D721Med (cell line): Measurements from ENCODE around the gene ECE1.

ENCODE experiments used
- DNase-seq: peaks from one replicate; pipeline ENCODE4 v3.0.0; 2011; ENCODE audit warnings: low spot score; ENCODE audit not compliant: insufficient read length
- FAIRE-seq: peaks from 2 replicates; lab custom pipeline; 2011; peaks lifted over from hg19 to GRCh38; lab: Jason Lieb, UNC
- TF ChIP-seq, protein P1 (sequence below): IDR thresholded peaks from 2 replicates; pipeline ENCODE4 v1.5.1; 2012; ENCODE audit warnings: mild to moderate bottlenecking, control low read depth; ENCODE audit not compliant: insufficient read depth; ENCODE audit errors: missing control alignments

ECE1 gene

DNA sequence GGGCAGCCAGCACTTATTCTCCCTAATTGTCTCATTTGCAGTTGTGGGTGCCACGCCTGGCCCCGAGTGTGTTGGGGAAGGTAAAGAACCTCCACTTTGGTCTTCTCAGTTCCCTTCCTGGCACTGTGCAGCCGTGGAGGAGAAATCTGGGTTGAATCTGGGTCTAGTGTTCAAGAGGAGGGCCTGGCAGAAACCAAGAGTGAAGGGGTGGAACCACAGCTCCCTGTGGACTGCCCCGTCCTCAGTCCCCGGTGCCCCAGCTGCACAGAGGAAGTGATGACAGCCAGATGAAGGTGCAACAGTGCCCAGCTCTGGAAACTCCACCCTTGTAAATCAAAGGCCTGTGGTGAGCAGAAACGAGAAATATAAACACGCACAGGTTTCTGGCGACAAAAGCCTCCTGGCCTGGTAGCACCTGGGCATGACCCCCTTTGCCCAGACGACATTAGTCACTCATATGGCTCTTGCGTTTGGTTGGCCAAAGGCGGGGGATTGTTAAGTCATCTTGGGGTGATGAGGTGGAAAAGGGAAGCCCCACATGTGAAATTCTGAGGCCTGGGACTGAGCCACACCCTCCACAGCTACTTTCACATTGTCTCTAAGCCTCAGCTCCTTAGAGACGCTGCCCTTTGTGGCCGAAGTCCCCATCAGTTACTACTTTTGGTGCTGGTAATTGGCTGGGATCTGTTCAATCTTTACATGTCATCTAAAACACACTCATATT is 4.2 kb upstream of the ECE1 start:
- no peak for DNase-seq
- no peak for FAIRE-seq

DNA sequence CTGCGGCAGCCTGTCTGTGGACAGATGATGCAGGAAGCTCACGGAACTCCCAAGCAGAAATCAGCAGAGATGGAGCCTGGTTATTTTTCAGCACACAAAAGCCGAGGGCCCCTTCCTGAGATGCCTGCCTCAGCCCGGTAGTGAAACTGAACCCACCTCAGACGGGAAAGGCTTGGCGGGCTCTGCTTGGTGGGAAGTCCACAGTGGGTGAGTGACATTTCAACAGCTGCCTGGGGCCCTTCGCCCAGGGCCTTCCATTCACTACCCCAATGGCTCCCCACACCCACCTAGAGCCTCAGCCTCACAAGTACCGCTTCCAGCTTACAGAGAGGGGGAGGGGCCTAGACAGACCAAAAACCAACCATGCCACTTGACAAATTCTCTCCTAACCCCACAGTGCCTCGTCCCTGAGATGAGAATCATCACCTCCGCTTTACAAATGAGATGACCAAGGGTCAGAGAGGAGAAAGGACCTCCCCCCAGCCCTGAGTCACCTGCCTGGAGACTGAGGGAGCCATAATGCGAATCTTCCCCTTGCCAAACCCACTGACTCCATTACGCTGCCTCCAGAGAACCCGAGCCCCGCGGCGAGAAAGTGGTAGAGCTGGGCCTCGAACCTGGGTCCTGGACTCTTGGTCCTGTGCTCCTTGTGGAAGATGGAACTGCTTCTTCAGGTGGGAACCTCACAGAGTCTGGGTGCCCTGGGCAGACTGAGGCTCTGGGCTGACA is 3.4 kb upstream of the ECE1 start:
- no peak for FAIRE-seq
- no peak for DNase-seq
- TF ChIP-seq, protein P1, sequence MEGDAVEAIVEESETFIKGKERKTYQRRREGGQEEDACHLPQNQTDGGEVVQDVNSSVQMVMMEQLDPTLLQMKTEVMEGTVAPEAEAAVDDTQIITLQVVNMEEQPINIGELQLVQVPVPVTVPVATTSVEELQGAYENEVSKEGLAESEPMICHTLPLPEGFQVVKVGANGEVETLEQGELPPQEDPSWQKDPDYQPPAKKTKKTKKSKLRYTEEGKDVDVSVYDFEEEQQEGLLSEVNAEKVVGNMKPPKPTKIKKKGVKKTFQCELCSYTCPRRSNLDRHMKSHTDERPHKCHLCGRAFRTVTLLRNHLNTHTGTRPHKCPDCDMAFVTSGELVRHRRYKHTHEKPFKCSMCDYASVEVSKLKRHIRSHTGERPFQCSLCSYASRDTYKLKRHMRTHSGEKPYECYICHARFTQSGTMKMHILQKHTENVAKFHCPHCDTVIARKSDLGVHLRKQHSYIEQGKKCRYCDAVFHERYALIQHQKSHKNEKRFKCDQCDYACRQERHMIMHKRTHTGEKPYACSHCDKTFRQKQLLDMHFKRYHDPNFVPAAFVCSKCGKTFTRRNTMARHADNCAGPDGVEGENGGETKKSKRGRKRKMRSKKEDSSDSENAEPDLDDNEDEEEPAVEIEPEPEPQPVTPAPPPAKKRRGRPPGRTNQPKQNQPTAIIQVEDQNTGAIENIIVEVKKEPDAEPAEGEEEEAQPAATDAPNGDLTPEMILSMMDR: no peak

More for the DNA sequence above, 4.2 kb upstream of the ECE1 start:
- TF ChIP-seq, protein P1: no peak

DNA sequence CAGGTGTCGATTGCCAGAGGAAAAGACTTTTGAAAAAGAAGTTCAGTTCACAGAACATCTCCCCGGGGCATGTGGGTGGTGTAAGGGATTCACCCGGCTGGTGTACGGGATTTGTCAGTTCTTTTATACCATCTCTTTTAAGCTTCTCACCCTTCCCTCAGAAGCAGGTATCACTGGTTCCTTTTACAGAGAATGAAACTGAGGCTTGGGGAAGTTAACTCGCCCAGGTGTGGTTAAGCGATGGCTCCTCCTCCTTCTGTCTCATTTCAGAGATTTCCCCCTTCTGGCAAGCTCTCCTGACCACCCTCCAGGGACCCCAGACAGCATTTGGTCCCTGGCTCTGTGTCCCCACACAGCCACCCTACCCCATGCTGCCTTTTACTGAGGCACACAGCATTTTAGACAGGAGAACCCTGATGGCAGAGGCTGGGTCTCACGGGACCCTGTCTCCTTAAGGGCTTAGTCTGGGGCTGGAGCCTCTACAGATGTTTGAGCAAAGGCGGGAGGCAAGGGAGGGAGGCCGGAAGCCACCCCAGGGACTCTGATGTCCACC is 2.8 kb upstream of the ECE1 start:
- no peak for DNase-seq
- FAIRE-seq: no peak
- TF ChIP-seq, protein P1: no peak

DNA sequence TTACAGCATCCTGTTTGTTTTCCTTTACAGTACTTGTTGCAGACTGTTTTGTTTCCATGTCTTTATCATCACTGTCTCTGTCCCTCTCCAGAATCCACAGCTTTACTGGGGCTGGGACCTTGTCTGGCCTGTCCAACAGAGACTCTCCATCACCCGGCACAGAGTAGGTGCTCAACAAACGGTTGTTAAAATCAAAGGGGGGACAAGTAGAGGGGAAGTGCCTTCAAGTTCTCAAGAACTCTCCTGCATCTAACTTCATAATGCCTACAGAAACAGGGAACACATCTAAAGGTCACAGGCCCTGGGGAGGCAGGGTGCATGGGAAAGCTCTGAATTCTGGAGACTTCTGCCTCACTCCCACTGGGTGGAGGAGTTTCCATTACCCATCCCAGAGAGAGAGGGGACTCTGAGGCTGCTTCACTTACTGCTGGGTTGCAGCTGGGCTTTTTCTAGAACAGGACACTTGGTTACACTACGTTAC is 2.3 kb upstream of the ECE1 start:
- TF ChIP-seq, protein P1: no peak
- DNase-seq: no peak
- no peak for FAIRE-seq

DNA sequence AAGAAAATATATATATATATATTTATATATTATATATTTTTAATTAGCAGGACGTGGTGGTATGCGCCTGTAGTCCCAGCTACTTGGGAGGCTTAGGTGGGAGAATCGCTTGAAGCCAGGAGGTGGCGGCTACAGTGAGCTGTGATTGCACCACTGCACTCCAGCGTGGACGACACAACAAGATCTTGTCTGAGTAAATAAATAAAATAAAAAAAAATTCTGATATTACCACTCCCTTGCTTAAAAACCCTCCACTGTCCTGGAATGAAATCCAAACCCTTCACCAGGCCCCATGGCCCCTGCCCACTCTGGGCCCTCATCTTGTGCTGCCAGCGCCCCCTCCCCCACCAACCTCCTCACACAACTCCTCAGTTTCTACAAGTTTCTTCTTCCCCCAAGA is 1.7 kb upstream of the ECE1 start:
- DNase-seq (no peak), FAIRE-seq (no peak)
- TF ChIP-seq, protein P1: no peak

DNA sequence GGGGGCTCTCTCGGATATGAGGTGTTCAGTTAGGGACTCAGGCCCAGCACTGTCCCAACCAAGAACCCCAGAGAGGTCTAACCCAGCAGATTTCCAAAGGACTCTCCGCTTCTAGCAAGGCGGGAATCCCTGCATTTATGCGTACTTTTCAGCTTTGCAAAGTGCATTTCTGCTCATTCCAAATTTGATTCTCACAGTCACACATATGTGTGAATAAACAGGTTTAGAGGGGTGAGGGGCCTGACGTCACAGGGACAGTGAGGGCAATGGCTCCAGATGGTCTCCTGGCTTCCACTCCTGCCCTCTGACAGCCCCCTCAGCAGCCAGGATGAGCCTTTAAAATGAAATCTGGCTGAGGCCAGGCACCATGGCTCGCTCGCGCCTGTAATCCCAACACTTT is 921 bp upstream of the ECE1 start:
- FAIRE-seq: no peak

More for the DNA sequence above, 921 bp upstream of the ECE1 start:
- DNase-seq: no peak
- TF ChIP-seq, protein P1: no peak
